Thymus (tissue), 14 donors: Measurements from ENCODE around the gene PAPPA2. TPM values are rescaled to one million over a fixed set of nuclear protein-coding genes. Genes with fewer than 3 reads are reported as not detected.
"Not testable (repeated sequence)": the region's sequence is repeated elsewhere in the genome, so short reads cannot be mapped to it uniquely, and the experiment has no call there.

ENCODE experiments used
- DNase-seq, 9 donors: peaks; one replicate each; pipeline ENCODE4 v3.0.0-alpha.2; 2013; ENCODE audit warnings: low spot score in 9 of 9, low read depth in 6 of 9, missing footprints in 1 of 9
- H3K27ac ChIP-seq, 2 donors: one replicate each; pipeline ENCODE4 v1.5.1; 2013; ENCODE audit warnings: control low read depth in 1 of 2, low read depth in 1 of 2, low read length in 1 of 2, mild to moderate bottlenecking in 1 of 2, moderate library complexity in 1 of 2
- H3K27me3 ChIP-seq, 2 donors: one replicate each; pipeline ENCODE4 v1.5.1; 2013; ENCODE audit warnings: low read length in 1 of 2; ENCODE audit not compliant: control insufficient read depth in 2 of 2, insufficient read depth in 1 of 2
- H3K36me3 ChIP-seq, 2 donors: one replicate each; pipeline ENCODE4 v1.5.1; 2013; ENCODE audit warnings: low read length in 1 of 2, mild to moderate bottlenecking in 1 of 2, moderate library complexity in 1 of 2; ENCODE audit not compliant: control insufficient read depth in 2 of 2, insufficient read depth in 2 of 2
- H3K4me1 ChIP-seq, 2 donors: one replicate each; pipeline ENCODE4 v1.5.1; 2013; ENCODE audit warnings: low read length in 2 of 2; ENCODE audit not compliant: control insufficient read depth in 2 of 2, insufficient read depth in 2 of 2
- H3K4me3 ChIP-seq, 2 donors: one replicate each; pipeline ENCODE4 v1.5.1; 2013; ENCODE audit warnings: low read length in 2 of 2, control low read depth in 1 of 2, mild to moderate bottlenecking in 1 of 2
- H3K9me3 ChIP-seq, 2 donors: one replicate each; pipeline ENCODE4 v1.5.1; 2013; ENCODE audit warnings: low read length in 1 of 2, mild to moderate bottlenecking in 1 of 2; ENCODE audit not compliant: control insufficient read depth in 2 of 2, insufficient read depth in 1 of 2
- WGBS: extraction: QIAGEN DNeasy Blood & Tissue Kit; methylation state at CpG from one replicate; pipeline ENCODE4 v1.1.7; 2013; 5-methylcytosine and 5-hydroxymethylcytosine counted together
- long read RNA-seq, 10 donors: transcript quantifications; one replicate each; lab custom pipeline, GENCODE V29; 2026
- polyA plus RNA-seq: library from polyadenylated mRNA; stranded (reverse); fragments of 200-250 nt; gene quantifications from one replicate; pipeline ENCODE4 v1.2.3, GENCODE V29; 2013
- total RNA-seq: library from RNA; stranded (reverse); fragments of 120-200 nt; gene quantifications from one replicate; pipeline ENCODE4 v1.2.4, GENCODE V29; 2013
- donor health status: healthy.

The PAPPA2 gene
- total RNA-seq (0.28 TPM), polyA plus RNA-seq (0.02 TPM)
- long read RNA-seq, donor 1 = 0 reads
- long read RNA-seq, donor 2 = 0 reads
- long read RNA-seq, donor 3 = 0 reads
- long read RNA-seq, donor 4 = 0 reads
- long read RNA-seq, donor 5 = 0 reads
- long read RNA-seq, donor 6 = 0 reads
- long read RNA-seq, donor 7 = 0 reads
- long read RNA-seq, donor 8 = 0 reads
- long read RNA-seq, donor 9 = 0 reads
- long read RNA-seq, donor 10 = 0 reads

GRCh38 chr1:176462674-176463378 is at the start of gene PAPPA2:
TSS of gene PAPPA2 (plus strand) at chr1:176463175. CDS start at chr1:176556323, 93,148 bp downstream.
- WGBS = 93% methylated on average over 6 of the region's 6 CpGs
- no peaks in the 10 kb centered on the region for H3K4me1 ChIP-seq
- DNase-seq = no peak
- H3K27me3 ChIP-seq = no peaks in the 10 kb centered on the region
- no peaks in the 10 kb centered on the region for H3K9me3 ChIP-seq
- H3K27ac ChIP-seq = no peak within 1 kb of the TSS
- no peak within 1 kb of the TSS for H3K4me3 ChIP-seq
- no peaks in the 10 kb centered on the region for H3K36me3 ChIP-seq

GRCh38 chr1:176416777-176417176 is 46.2 kb upstream of the PAPPA2 start:
- H3K36me3 ChIP-seq = no peaks in the 10 kb centered on the region
- no peak overlapping the region for H3K4me3 ChIP-seq
- 33% methylated on average over 6 of the region's 6 CpGs for WGBS
- DNase-seq = no peak
- no peaks in the 10 kb centered on the region for H3K4me1 ChIP-seq
- no peaks in the 10 kb centered on the region for H3K27me3 ChIP-seq
- no peak overlapping the region for H3K27ac ChIP-seq
- no peaks in the 10 kb centered on the region for H3K9me3 ChIP-seq

- H3K36me3 ChIP-seq, DNase-seq, H3K4me1 ChIP-seq, H3K4me3 ChIP-seq, H3K27me3 ChIP-seq, H3K9me3 ChIP-seq, H3K27ac ChIP-seq: not testable (repeated sequence)
- 94% methylated on average over 1 of the region's 1 CpG for WGBS
Measured at GRCh38 chr1:176419608-176420007, 43.4 kb upstream of the PAPPA2 start.

GRCh38 chr1:176434234-176434633 is 28.7 kb upstream of the PAPPA2 start:
- Histone ChIP-seq H3K27me3 (no peaks in the 10 kb centered on the region), H3K4me3 (no peak overlapping the region), H3K9me3 (no peaks in the 10 kb centered on the region), H3K27ac (no peak overlapping the region), H3K4me1 (no peaks in the 10 kb centered on the region), H3K36me3 (no peaks in the 10 kb centered on the region)
- no peak for DNase-seq
- WGBS = 86% methylated on average over 2 of the region's 2 CpGs

- no peak overlapping the region for H3K27ac ChIP-seq
- H3K9me3 ChIP-seq = no peaks in the 10 kb centered on the region
- no peaks in the 10 kb centered on the region for H3K4me1 ChIP-seq
- no peaks in the 10 kb centered on the region for H3K27me3 ChIP-seq
- no peaks in the 10 kb centered on the region for H3K36me3 ChIP-seq
- no peak overlapping the region for H3K4me3 ChIP-seq
- no peak for DNase-seq
Measured at GRCh38 chr1:176436251-176436650, 26.7 kb upstream of the PAPPA2 start.

GRCh38 chr1:176440176-176440575 is 22.8 kb upstream of the PAPPA2 start:
- no peak for DNase-seq

GRCh38 chr1:176444286-176444685 is 18.7 kb upstream of the PAPPA2 start:
- 85% methylated on average over 4 of the region's 4 CpGs for WGBS
- Histone ChIP-seq H3K27ac (no peak overlapping the region), H3K36me3 (no peaks in the 10 kb centered on the region), H3K9me3 (no peaks in the 10 kb centered on the region), H3K27me3 (no peaks in the 10 kb centered on the region), H3K4me1 (no peaks in the 10 kb centered on the region), H3K4me3 (no peak overlapping the region)
- DNase-seq = no peak

More at GRCh38 chr1:176440176-176440575, 22.8 kb upstream of the PAPPA2 start:
- no peaks in the 10 kb centered on the region for H3K4me1 ChIP-seq
- no peaks in the 10 kb centered on the region for H3K9me3 ChIP-seq
- H3K4me3 ChIP-seq = no peak overlapping the region
- H3K27ac ChIP-seq = no peak overlapping the region
- no peaks in the 10 kb centered on the region for H3K27me3 ChIP-seq
- WGBS = 86% methylated on average over 2 of the region's 2 CpGs
- no peaks in the 10 kb centered on the region for H3K36me3 ChIP-seq

- WGBS = 80% methylated on average over 2 of the region's 2 CpGs
- H3K27ac ChIP-seq = no peak overlapping the region
- no peaks in the 10 kb centered on the region for H3K27me3 ChIP-seq
- no peak overlapping the region for H3K4me3 ChIP-seq
- DNase-seq = no peak
- H3K4me1 ChIP-seq = no peaks in the 10 kb centered on the region
- no peaks in the 10 kb centered on the region for H3K9me3 ChIP-seq
- H3K36me3 ChIP-seq = no peaks in the 10 kb centered on the region
Measured at GRCh38 chr1:176445402-176445801, 17.6 kb upstream of the PAPPA2 start.

- Histone ChIP-seq H3K9me3 (no peaks in the 10 kb centered on the region), H3K36me3 (no peaks in the 10 kb centered on the region), H3K4me1 (no peaks in the 10 kb centered on the region), H3K4me3 (no peak overlapping the region), H3K27ac (no peak overlapping the region), H3K27me3 (no peaks in the 10 kb centered on the region)
- no peak for DNase-seq
- WGBS = 80% methylated on average over 4 of the region's 4 CpGs
Measured at GRCh38 chr1:176448340-176448739, 14.6 kb upstream of the PAPPA2 start.
